ENCODE measurements around the gene ZMYM4.

Gene ZMYM4

DNA sequence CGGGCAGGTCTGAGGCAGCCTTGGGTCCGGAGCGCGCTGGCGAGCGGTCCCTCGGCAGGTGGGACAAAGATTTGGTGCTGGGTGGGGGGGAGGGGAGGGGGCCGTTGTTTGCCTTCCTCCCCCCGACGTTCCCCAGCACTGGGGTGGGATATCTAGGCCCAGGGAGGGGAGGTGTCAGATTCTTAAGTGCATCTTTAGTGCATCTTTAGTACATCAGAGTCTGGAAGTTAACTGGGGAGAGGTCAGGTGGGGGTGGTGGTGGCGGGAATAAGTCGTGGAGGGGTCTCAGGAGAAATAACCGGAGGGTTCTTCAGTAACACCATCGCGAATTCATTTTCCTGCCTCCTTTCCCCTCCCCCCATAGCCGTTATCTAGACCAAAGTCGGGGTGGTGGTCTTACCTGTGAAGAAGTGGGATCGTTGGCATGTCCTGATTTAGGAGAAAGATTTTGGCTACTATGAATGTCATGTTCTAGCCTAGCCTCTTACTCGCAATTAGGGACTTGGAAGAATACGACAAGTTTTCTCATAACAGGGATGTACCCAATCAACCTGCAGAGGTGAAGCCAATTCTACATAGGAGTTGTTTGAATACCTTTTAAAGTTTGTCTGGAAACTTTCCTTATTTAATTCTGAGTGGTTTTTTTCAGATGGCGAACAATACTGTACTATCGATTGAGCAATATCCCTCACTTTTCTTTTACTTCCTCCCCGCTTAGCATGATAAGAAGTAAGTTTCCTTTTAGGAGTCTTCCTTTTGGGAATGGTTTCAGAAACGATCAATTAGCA is 886 bp downstream of the ZMYM4 start:
- Histone ChIP-seq H3K9me3 (replicated peaks in 1 of 11) (peaks cover 0 to 7% (median 0%) of the 10 kb centered on the region in 11 experiments; a peak in 2 of 22 replicates), H3K36me3 (peaks cover 9 to 42% (median 26%) of the 10 kb centered on the region in 11 experiments; a peak in 19 of 22 replicates), H4K20me1 (peaks cover 0 to 47% (median 33%) of the 10 kb centered on the region in 11 experiments; a peak in 15 of 22 replicates), H3K9ac (peak overlapping the region; percentile 94 to 99 (median 97)), H3K4me1 (peaks cover 22 to 40% (median 29%) of the 10 kb centered on the region in 10 experiments), H3K4me3 (peak overlapping the region; percentile 82 to 91 (median 87)), H3K27ac (peak overlapping the region; percentile 93 to 98 (median 96)), H3K4me2 (peak overlapping the region; percentile 77 to 98 (median 86)), H3K27me3 (no peaks in the 10 kb centered on the region)
- TF ChIP-seq Cebpa-rat (IDR thresholded peaks at IDR 0.05): peak in 4 of 11 experiments; percentile 34 to 79 (median 46); a peak in 4 of 22 replicates

DNA sequence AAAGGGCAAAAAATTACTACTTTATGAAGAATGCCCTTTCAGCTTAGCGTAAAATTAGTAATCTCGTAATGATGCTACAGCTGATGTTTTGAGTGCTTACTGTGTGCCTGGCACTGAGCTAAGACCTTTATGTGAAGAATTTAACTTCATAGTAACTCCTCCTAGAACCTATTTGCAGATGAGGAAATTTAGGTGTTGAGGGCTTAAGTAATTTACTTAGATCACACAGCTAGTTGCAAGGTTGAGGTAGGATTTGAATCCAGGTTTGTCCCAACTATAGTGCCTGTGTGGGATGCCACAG is 1.4 kb downstream of the ZMYM4 start:
- H3K36me3 ChIP-seq: peaks cover 9 to 47% (median 27%) of the 10 kb centered on the region in 11 experiments; a peak in 19 of 22 replicates
- TF ChIP-seq Cebpa-rat (IDR thresholded peaks at IDR 0.05): no peak
- H3K9ac ChIP-seq: peak overlapping the region; percentile 94 to 99 (median 97); a peak in 20 of 22 replicates

DNA sequence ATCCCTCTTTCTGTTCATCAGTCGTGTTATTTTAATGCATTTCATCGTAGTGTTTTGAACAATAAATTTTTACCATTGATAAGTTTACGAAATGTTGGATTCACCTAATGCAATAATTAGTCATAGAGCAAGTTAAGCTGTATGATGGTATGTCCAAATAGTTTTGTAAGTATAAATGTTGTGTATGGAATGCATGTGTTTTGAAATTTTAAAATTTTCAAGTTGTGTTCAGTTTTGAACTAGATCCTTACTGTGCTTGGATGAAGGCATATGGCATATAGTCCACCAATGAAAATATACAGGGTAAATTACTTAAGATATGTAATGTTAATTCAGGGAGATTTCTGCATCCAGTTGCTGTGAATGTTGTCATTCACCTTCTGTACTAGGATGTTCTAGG is 2.3 kb downstream of the ZMYM4 start:
- H3K9ac ChIP-seq: no peak overlapping the region
- peak overlapping the region in 3 of 10 experiments; percentile 87 to 90 (median 89); a peak in 1 of 20 replicates for H3K4me3 ChIP-seq
- H3K27me3 ChIP-seq: no peaks in the 10 kb centered on the region
- H3K27ac ChIP-seq: no peak overlapping the region
- H3K9me3 ChIP-seq (replicated peaks in 1 of 11): peaks cover 0 to 7% (median 0%) of the 10 kb centered on the region in 11 experiments; a peak in 2 of 22 replicates
- H3K4me1 ChIP-seq: peaks cover 11 to 29% (median 19%) of the 10 kb centered on the region in 10 experiments
- peaks cover 0 to 57% (median 35%) of the 10 kb centered on the region in 11 experiments; a peak in 15 of 22 replicates for H4K20me1 ChIP-seq
- TF ChIP-seq Cebpa-rat (IDR thresholded peaks at IDR 0.05): no peak
- peak overlapping the region; percentile 77 to 98 (median 86) for H3K4me2 ChIP-seq
- H3K36me3 ChIP-seq: peaks cover 9 to 52% (median 27%) of the 10 kb centered on the region in 11 experiments; a peak in 20 of 22 replicates

More for the DNA sequence above, 1.4 kb downstream of the ZMYM4 start:
- H3K4me1 ChIP-seq: peaks cover 17 to 38% (median 25%) of the 10 kb centered on the region in 10 experiments
- peaks cover 0 to 51% (median 35%) of the 10 kb centered on the region in 11 experiments; a peak in 15 of 22 replicates for H4K20me1 ChIP-seq
- H3K27ac ChIP-seq: peak overlapping the region in 6 of 11 experiments; percentile 93 to 98 (median 96); a peak in 7 of 22 replicates
- peak overlapping the region; percentile 77 to 98 (median 86) for H3K4me2 ChIP-seq
- peaks cover 0 to 7% (median 0%) of the 10 kb centered on the region in 11 experiments; a peak in 2 of 22 replicates for H3K9me3 ChIP-seq (replicated peaks in 1 of 11)
- peak overlapping the region; percentile 82 to 91 (median 87) for H3K4me3 ChIP-seq
- H3K27me3 ChIP-seq: no peaks in the 10 kb centered on the region

DNA sequence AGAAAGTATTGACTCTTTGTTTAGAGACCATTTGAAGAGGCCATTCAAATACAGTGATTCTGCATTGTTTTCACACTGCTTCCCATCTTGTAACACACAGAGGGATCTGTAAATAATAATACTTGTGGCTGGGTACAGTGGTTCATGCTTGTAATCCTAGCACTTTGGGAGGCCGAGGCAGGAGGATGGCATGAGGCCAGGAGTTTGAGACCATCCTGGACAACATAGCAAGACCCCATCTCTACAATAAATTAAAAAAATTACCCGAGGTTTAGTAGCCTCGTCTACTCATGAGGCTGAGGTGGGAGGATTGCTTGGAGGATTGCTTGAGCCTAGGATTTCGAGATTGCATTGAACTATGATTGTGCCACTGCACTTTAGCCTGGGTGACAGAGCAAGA is 5.7 kb downstream of the ZMYM4 start:
- Histone ChIP-seq H3K27me3 (no peaks in the 10 kb centered on the region), H3K9me3 (replicated peaks in 1 of 11) (peaks cover 14 to 32% (median 27%) of the 10 kb centered on the region in 11 experiments), H3K4me2 (no peak overlapping the region), H4K20me1 (peaks cover 0 to 61% (median 37%) of the 10 kb centered on the region in 11 experiments; a peak in 15 of 22 replicates), H3K4me3 (no peak overlapping the region), H3K27ac (no peak overlapping the region), H3K36me3 (peaks cover 25 to 81% (median 53%) of the 10 kb centered on the region in 11 experiments), H3K4me1 (peaks cover 8 to 29% (median 14%) of the 10 kb centered on the region in 10 experiments; a peak in 19 of 20 replicates), H3K9ac (no peak overlapping the region)
- no peak for TF ChIP-seq Cebpa-rat (IDR thresholded peaks at IDR 0.05)

- no peak overlapping the region for H3K27ac ChIP-seq
- H3K4me1 ChIP-seq: peaks cover 0 to 8% (median 0%) of the 10 kb centered on the region in 10 experiments; a peak in 1 of 20 replicates
- no peak for TF ChIP-seq Cebpa-rat (IDR thresholded peaks at IDR 0.05)
- H3K9ac ChIP-seq: no peak overlapping the region
- H3K4me3 ChIP-seq: 0 out of 20 replicates have a peak overlapping the region, but pooled peaks of 1 of the 10 experiments have one; percentile 13
- no peaks in the 10 kb centered on the region for H3K27me3 ChIP-seq
- H3K36me3 ChIP-seq: peaks cover 51 to 92% (median 78%) of the 10 kb centered on the region in 11 experiments
- peaks cover 46 to 76% (median 70%) of the 10 kb centered on the region in 11 experiments for H3K9me3 ChIP-seq (replicated peaks in 1 of 11)
- no peak overlapping the region for H3K4me2 ChIP-seq
- H4K20me1 ChIP-seq: peaks cover 0 to 31% (median 18%) of the 10 kb centered on the region in 11 experiments; a peak in 13 of 22 replicates
Measured at GRCh38 chr1:35278886-35279554, 10.5 kb downstream of the ZMYM4 start.

DNA sequence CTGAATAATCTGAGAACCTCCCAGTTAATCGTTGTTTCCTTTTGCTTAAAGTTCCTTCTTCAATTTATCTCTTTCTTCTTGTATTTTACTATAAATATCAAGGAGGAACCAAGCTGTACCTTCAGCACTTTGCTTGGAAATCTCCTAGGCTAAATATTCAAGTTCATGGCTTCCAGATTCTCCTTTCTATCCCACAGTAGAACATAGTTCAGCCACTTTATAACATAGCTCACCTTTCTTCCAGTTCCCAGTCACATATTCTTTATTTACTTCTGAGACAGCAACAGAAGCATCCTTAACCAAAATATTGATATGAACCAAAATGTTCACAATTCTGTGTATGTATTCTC is 11.0 kb downstream of the ZMYM4 start:
- Histone ChIP-seq H3K4me2 (no peak overlapping the region), H3K9ac (no peak overlapping the region)

GRCh38 chr1:35280006-35280405 is 11.5 kb downstream of the ZMYM4 start:
- Histone ChIP-seq H3K27me3 (no peaks in the 10 kb centered on the region), H4K20me1 (peaks cover 0 to 22% (median 9%) of the 10 kb centered on the region in 11 experiments; a peak in 10 of 22 replicates), H3K9me3 (replicated peaks in 1 of 11) (peaks cover 56 to 86% (median 80%) of the 10 kb centered on the region in 11 experiments), H3K36me3 (peaks cover 61 to 92% (median 81%) of the 10 kb centered on the region in 11 experiments), H3K4me1 (peaks cover 0 to 8% (median 0%) of the 10 kb centered on the region in 10 experiments; a peak in 1 of 20 replicates), H3K4me3 (no peak overlapping the region; a peak in 1 of 20 replicates), H3K4me2 (no peak overlapping the region), H3K9ac (no peak overlapping the region), H3K27ac (no peak overlapping the region)
- TF ChIP-seq Cebpa-rat (IDR thresholded peaks at IDR 0.05): no peak

More for the DNA sequence above, 11.0 kb downstream of the ZMYM4 start:
- Histone ChIP-seq H3K27ac (no peak overlapping the region), H3K36me3 (peaks cover 56 to 92% (median 78%) of the 10 kb centered on the region in 11 experiments), H3K9me3 (replicated peaks in 1 of 11) (peaks cover 51 to 81% (median 75%) of the 10 kb centered on the region in 11 experiments), H3K27me3 (no peaks in the 10 kb centered on the region), H3K4me1 (peaks cover 0 to 8% (median 0%) of the 10 kb centered on the region in 10 experiments; a peak in 1 of 20 replicates), H3K4me3 (no peak overlapping the region; a peak in 1 of 20 replicates), H4K20me1 (peaks cover 0 to 25% (median 13%) of the 10 kb centered on the region in 11 experiments; a peak in 10 of 22 replicates)
- no peak for TF ChIP-seq Cebpa-rat (IDR thresholded peaks at IDR 0.05)

DNA sequence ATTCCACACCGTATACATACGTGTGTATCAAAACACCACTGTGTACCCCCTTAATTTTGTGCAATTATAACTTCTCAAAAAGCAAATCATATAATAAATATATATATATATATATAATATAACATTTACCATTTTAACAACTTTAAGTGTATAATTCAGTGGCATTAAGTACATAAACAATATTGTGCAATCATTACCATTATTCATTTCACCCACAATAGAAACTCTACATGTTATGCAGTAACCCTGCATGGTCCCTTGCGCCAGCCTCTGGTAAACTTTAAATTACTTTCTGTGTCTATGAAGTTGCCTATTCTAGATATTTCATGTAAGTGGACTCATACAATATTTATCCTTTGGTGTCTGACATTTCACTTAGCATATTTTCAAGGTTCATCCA is 13.1 kb downstream of the ZMYM4 start:
- Histone ChIP-seq H3K4me2 (no peak overlapping the region), H3K4me3 (no peak overlapping the region), H4K20me1 (peaks cover 0 to 27% (median 7%) of the 10 kb centered on the region in 11 experiments; a peak in 8 of 22 replicates), H3K27me3 (no peaks in the 10 kb centered on the region), H3K9me3 (replicated peaks in 1 of 11) (peaks cover 58 to 86% (median 80%) of the 10 kb centered on the region in 11 experiments), H3K9ac (no peak overlapping the region), H3K36me3 (peaks cover 64 to 97% (median 88%) of the 10 kb centered on the region in 11 experiments), H3K4me1 (no peaks in the 10 kb centered on the region), H3K27ac (no peak overlapping the region)
- peak in 2 of 11 experiments; percentile 37 to 58; a peak in 1 of 22 replicates for TF ChIP-seq Cebpa-rat (IDR thresholded peaks at IDR 0.05)

All from BLaER1 treated with 17β-estradiol and CSF1 and Interleukin-3, amounts not matched to agents 10 nM and 100 nM (cell line).